Body of pancreas (tissue), 4 donors: ENCODE results near the gene PRSS36. TPM values are rescaled to one million over a fixed set of nuclear protein-coding genes. Genes with fewer than 3 reads are reported as not detected.

ENCODE experiments used
- ATAC-seq: fragments of 150-250 bp; one replicate; pipeline ENCODE4 v1.9.1; 2016
- DNase-seq, 4 donors: peaks; one replicate each; pipeline ENCODE4 v3.0.0-alpha.2; 2019
- H3K27ac ChIP-seq, 4 donors: fragments of 200-600 bp; sonication (generic); 1 replicate in 3 of 4; 2 replicates in 1 of 4; pipeline versions ENCODE4 v1.5.1 to v1.6.1; 2016 to 2019; ENCODE audit warnings: mild to moderate bottlenecking in 1 of 4, mixed read lengths in 1 of 4, moderate library complexity in 1 of 4
- H3K27me3 ChIP-seq, 2 donors: fragments of 200-600 bp; sonication (generic); one replicate each; pipeline ENCODE4 v1.6.0; 2016; ENCODE audit warnings: mild to moderate bottlenecking in 1 of 2
- H3K36me3 ChIP-seq, 2 donors: fragments of 200-600 bp; sonication (generic); replicated peaks in 1 of 2; 2 replicates each; pipeline ENCODE4 v1.5.1; 2016; ENCODE audit warnings: low read depth in 2 of 2; ENCODE audit not compliant: insufficient read depth in 1 of 2
- H3K4me1 ChIP-seq: fragments of 200-600 bp; sonication (generic); one replicate; pipeline ENCODE4 v1.6.0; 2016
- H3K4me3 ChIP-seq, 2 donors: fragments of 200-600 bp; sonication (generic); 1 replicate in 1 of 2; 2 replicates in 1 of 2; pipeline ENCODE4 v1.5.1; 2016 to 2019
- H3K9me3 ChIP-seq, 3 donors: fragments of 200-600 bp; sonication (generic); 1 replicate in 2 of 3; 2 replicates in 1 of 3; pipeline ENCODE4 v1.5.1; 2016
- POLR2A ChIP-seq, 3 donors: fragments of 450-650 bp; IDR thresholded peaks; one replicate each; pipeline ENCODE4 v1.6.1; 2016; ENCODE audit warnings: antibody characterized with exemption in 3 of 3, mild to moderate bottlenecking in 2 of 3
- WGBS, 2 donors: methylation state at CpG; one replicate each; pipeline ENCODE4 v1.1.5; 2017; 5-methylcytosine and 5-hydroxymethylcytosine counted together
- intact Hi-C: fragments of 100-400 bp; cut with DNase I; formaldehyde crosslinking; loops from one replicate; pipeline ENCODE4 v1.15.1; 2023
- total RNA-seq, 2 donors: library from RNA; depleted of rRNA; stranded (reverse); fragments of >200 nt; gene quantifications; one replicate each; pipeline ENCODE4 v1.1.0, GENCODE V29; 2016
- TF ChIP-seq, protein P1 (sequence below), 7 experiments: fragments of 450-650 bp in 4 of 7; fragments of 200-600 bp in 3 of 7; sonication (generic) in 3 of 7; IDR thresholded peaks; one replicate each; pipeline ENCODE4 v1.5.1; 2016 to 2019; ENCODE audit warnings: antibody characterized with exemption in 7 of 7

The PRSS36 gene
- total RNA-seq, 2 donors from 2014 or later = 0.52 to 65.3 TPM

DNA sequence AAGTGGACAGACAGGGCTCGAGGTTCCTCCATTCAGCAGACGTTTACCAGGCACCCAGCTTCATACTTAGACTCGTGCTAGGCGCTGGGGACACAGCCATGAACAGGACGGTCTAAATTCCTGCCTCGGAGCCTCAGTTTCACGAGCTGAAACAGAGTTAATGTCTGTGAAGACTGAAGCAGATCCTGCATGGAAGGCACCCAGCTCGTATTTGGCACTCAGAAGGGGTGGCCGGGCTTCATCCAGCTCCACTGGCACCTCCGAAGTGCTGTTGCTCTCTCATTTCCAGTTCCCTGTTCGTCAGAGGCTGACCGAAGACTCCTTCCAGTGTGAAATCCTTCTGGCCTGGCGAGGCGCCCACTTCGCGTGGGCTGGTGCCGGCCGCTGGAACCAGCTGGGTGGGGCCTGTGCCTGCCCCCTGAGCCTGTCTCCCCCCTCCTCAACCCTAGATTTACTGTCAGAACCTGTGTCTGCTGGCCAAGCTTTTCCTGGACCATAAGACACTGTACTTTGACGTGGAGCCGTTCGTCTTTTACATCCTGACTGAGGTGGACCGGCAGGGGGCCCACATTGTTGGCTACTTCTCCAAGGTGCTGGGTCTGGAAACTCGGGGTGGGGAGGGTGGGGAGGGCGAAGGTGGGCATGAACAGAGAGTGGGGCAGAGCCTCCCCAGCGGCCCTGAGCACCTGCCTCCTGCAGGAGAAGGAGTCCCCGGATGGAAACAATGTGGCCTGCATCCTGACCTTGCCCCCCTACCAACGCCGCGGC is 20.1 kb downstream of the PRSS36 start:
- peaks cover 71% of the 10 kb centered on the region for H3K4me1 ChIP-seq
- H3K4me3 ChIP-seq = no peak overlapping the region
- intact Hi-C loops = no loop called here
- no peak for TF ChIP-seq POLR2A (IDR thresholded peaks at IDR 0.05)
- TF ChIP-seq, protein P1, sequence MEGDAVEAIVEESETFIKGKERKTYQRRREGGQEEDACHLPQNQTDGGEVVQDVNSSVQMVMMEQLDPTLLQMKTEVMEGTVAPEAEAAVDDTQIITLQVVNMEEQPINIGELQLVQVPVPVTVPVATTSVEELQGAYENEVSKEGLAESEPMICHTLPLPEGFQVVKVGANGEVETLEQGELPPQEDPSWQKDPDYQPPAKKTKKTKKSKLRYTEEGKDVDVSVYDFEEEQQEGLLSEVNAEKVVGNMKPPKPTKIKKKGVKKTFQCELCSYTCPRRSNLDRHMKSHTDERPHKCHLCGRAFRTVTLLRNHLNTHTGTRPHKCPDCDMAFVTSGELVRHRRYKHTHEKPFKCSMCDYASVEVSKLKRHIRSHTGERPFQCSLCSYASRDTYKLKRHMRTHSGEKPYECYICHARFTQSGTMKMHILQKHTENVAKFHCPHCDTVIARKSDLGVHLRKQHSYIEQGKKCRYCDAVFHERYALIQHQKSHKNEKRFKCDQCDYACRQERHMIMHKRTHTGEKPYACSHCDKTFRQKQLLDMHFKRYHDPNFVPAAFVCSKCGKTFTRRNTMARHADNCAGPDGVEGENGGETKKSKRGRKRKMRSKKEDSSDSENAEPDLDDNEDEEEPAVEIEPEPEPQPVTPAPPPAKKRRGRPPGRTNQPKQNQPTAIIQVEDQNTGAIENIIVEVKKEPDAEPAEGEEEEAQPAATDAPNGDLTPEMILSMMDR (IDR thresholded peaks at IDR 0.05) = no peak
- peaks cover 0 to 4% of the 10 kb centered on the region in 2 donors for H3K36me3 ChIP-seq
- DNase-seq (peak; percentile 49 to 71 (median 52)), ATAC-seq (no peak)
- no peaks in the 10 kb centered on the region for H3K27me3 ChIP-seq
- H3K9me3 ChIP-seq = no peaks in the 10 kb centered on the region
- WGBS, 2 donors = 36 to 44% methylated on average over 21 to 29 of the region's 29 CpGs
- peak overlapping the region; percentile 89 to 98 (median 94) for H3K27ac ChIP-seq

DNA sequence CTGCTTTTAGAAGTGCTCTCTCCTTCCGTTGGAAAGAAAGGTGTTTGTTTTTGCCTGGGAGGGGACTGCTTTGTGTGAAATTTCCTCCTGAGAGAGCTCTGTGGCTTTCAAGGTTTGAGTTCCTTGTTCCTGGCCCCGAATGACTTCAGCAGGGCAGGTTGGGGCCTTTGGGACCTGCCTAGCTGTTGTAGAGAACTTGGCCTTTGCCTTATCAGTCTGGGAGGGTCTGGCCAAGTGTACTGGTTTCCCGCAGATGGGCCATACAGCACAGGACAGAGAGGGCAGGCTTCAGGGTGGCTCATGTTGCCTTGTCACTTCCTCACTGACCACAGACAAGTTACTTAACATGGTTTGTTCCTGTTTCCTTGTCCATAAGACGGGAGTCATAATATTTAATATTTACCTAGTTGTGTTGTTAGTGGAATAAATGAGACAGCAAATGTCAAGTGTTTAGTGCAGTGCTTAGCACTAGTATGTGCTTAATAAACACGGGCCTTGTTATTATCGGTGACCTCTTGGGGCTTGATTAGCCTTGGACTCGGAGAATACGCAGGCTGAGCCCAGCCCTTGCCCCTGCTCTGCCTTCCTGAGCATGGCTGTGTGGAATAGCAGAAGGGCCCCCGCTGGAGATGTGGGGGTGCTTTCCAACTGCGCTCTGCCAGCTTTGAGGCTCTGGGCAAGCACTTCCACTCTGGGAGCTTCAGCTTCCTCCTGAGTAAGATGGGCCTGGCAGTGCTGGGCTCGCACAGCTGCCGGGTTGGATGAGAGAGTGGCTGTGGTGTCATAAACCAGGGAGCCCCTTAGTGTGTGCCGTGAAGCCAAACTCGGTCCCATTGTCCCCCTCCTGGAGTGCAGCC is 20.9 kb downstream of the PRSS36 start:
- H3K27me3 ChIP-seq = no peaks in the 10 kb centered on the region
- intact Hi-C loops = no loop called here
- peak in 2 of 3 donors; percentile 58 to 73 for TF ChIP-seq POLR2A (IDR thresholded peaks at IDR 0.05)
- TF ChIP-seq, protein P1 (IDR thresholded peaks at IDR 0.05) = no peak
- peaks cover 71% of the 10 kb centered on the region for H3K4me1 ChIP-seq
- H3K4me3 ChIP-seq = no peak overlapping the region
- H3K9me3 ChIP-seq = no peaks in the 10 kb centered on the region
- H3K36me3 ChIP-seq = peaks cover 0 to 4% of the 10 kb centered on the region in 2 donors
- H3K27ac ChIP-seq = peak overlapping the region; percentile 89 to 98 (median 94)
- WGBS, 2 donors = 12 to 25% methylated on average over 7 to 14 of the region's 14 CpGs
- DNase-seq (peak; percentile 66 to 87 (median 70)), ATAC-seq (peak; percentile 36)

DNA sequence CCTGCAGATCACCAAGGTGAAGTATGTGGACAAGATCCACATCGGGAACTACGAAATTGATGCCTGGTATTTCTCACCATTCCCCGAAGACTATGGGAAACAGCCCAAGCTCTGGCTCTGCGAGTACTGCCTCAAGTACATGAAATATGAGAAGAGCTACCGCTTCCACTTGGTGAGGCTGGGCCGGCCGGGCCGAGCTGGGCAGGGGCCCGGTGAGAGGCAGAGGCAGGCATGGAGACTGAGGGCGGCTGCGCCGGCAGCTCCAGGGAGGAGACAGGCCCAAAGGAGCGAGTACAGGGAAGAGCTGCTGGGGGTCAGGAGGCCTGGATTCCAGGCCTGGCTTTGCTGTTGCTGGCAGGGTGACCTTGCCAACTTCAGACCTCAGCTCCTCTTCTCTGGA is 22.7 kb downstream of the PRSS36 start:
- Histone ChIP-seq H3K27ac (peak overlapping the region; percentile 89 to 98 (median 94)), H3K4me1 (peaks cover 54% of the 10 kb centered on the region), H3K27me3 (no peaks in the 10 kb centered on the region), H3K36me3 (peaks cover 0 to 3% of the 10 kb centered on the region in 2 donors), H3K4me3 (no peak overlapping the region), H3K9me3 (no peaks in the 10 kb centered on the region)
- intact Hi-C loops = no loop called here
- no peak for TF ChIP-seq POLR2A (IDR thresholded peaks at IDR 0.05)
- TF ChIP-seq, protein P1 (IDR thresholded peaks at IDR 0.05) = no peak
- WGBS, 2 donors = 93 to 97% methylated on average over 13 of the region's 13 CpGs
- no peak for ATAC-seq
- DNase-seq = no peak

DNA sequence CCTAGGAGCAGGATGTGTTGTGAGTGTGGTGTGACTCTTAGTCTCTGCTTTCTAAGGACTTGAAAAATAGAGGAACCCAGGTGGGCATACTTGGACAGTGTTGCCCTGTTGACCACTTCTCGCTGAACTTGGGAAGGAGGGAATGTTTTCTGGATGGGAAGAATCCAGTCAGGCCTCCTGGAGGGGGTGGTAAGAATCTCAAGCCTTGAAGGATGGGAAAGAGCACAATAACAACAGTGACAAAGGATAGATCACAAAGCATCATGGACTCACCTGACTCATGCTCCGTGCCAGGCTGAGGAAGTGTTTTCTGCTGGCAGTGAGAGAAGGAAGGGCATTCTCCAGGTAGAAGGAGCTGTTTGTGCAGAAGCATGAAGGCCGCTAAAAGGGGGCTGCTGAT is 24.0 kb downstream of the PRSS36 start:
- no peaks in the 10 kb centered on the region for H3K27me3 ChIP-seq
- no peaks in the 10 kb centered on the region for H3K9me3 ChIP-seq
- no peak overlapping the region for H3K4me3 ChIP-seq
- peaks cover 41% of the 10 kb centered on the region for H3K4me1 ChIP-seq
- no peak for TF ChIP-seq POLR2A (IDR thresholded peaks at IDR 0.05)
- TF ChIP-seq, protein P1 (IDR thresholded peaks at IDR 0.05) = no peak
- H3K36me3 ChIP-seq = peaks cover 0 to 7% of the 10 kb centered on the region in 2 donors
- no peak for DNase-seq
- ATAC-seq = no peak
- WGBS, 2 donors = 89 to 96% methylated on average over 3 of the region's 3 CpGs
- intact Hi-C loops = no loop called here
- H3K27ac ChIP-seq = peak overlapping the region in 3 of 4 donors; percentile 31 to 89 (median 36)
